HG02852 (cell line): ENCODE results near the gene PLEKHM1.
"Not testable (repeated sequence)": the region's sequence is repeated elsewhere in the genome, so short reads cannot be mapped to it uniquely, and the experiment has no call there.

ENCODE experiments used
- ATAC-seq: cut with Tn5 transposase; IDR thresholded peaks from one replicate; pipeline ENCODE4 v1.9.1; 2021; ENCODE audit warnings: mild to moderate bottlenecking, moderate library complexity; ENCODE audit not compliant: unreplicated experiment

The PLEKHM1 gene

GRCh38 chr17:45461524-45462327, 28.8 kb downstream of the PLEKHM1 start:
- peak; percentile 76 for ATAC-seq

- ATAC-seq, result not testable (repeated sequence)
Measured at GRCh38 chr17:45460422-45460821, 30.1 kb downstream of the PLEKHM1 start.

- ATAC-seq, result not testable (repeated sequence)
Measured at GRCh38 chr17:45454341-45454740, 36.2 kb downstream of the PLEKHM1 start.

- not testable (repeated sequence) for ATAC-seq
Measured at GRCh38 chr17:45453731-45454130, 36.8 kb downstream of the PLEKHM1 start.

- ATAC-seq, result not testable (repeated sequence)
Measured at GRCh38 chr17:45453225-45453534, 37.3 kb downstream of the PLEKHM1 start.

- ATAC-seq, result not testable (repeated sequence)
Measured at GRCh38 chr17:45452329-45453224, 37.9 kb downstream of the PLEKHM1 start.

GRCh38 chr17:45451660-45452059, 38.9 kb downstream of the PLEKHM1 start:
- ATAC-seq, result not testable (repeated sequence)

GRCh38 chr17:45451131-45451530, 39.4 kb downstream of the PLEKHM1 start:
- ATAC-seq, result no peak

- ATAC-seq, result not testable (repeated sequence)
Measured at GRCh38 chr17:45449708-45450329, 40.7 kb downstream of the PLEKHM1 start.

GRCh38 chr17:45449260-45449659, 41.3 kb downstream of the PLEKHM1 start:
- ATAC-seq, result not testable (repeated sequence)

GRCh38 chr17:45448483-45448882, 42.0 kb downstream of the PLEKHM1 start:
- ATAC-seq, result not testable (repeated sequence)

GRCh38 chr17:45448066-45448465, 42.5 kb downstream of the PLEKHM1 start:
- not testable (repeated sequence) for ATAC-seq

- not testable (repeated sequence) for ATAC-seq
Measured at GRCh38 chr17:45447650-45448049, 42.9 kb downstream of the PLEKHM1 start.

- ATAC-seq, result not testable (repeated sequence)
Measured at GRCh38 chr17:45446872-45447625, 43.5 kb downstream of the PLEKHM1 start.

GRCh38 chr17:45445901-45446743, 44.4 kb downstream of the PLEKHM1 start:
- ATAC-seq, result not testable (repeated sequence)

GRCh38 chr17:45444856-45445820, 45.4 kb downstream of the PLEKHM1 start:
- ATAC-seq, result not testable (repeated sequence)

GRCh38 chr17:45444301-45444700, 46.2 kb downstream of the PLEKHM1 start:
- not testable (repeated sequence) for ATAC-seq
